ENCODE measurements around the gene THOC2. TPM values are rescaled to one million over a fixed set of nuclear protein-coding genes. Genes with fewer than 3 reads are reported as not detected.
"Not testable (repeated sequence)": the region's sequence is repeated elsewhere in the genome, so short reads cannot be mapped to it uniquely, and the experiment has no call there.

THOC2 gene
- total RNA-seq, 2 donors from 2014 or later, result 88.8 to 93.2 TPM

- no peaks in the 10 kb centered on the region for H3K27me3 Mint-ChIP-seq (ENCODE audit: insufficient read depth)
- H3K36me3 Mint-ChIP-seq (ENCODE audit: low read depth), result peaks cover 8% of the 10 kb centered on the region
- no peak for DNase-seq
Measured at GRCh38 chrX:123731258-123731986, 1.4 kb downstream of the THOC2 start.

GRCh38 chrX:123728554-123728953, 4.3 kb downstream of the THOC2 start:
- WGBS, 2 experiments (ENCODE audit: insufficient coverage in 1 of 2, insufficient read length in 1 of 2), result 100% methylated on average over 3 of the region's 3 CpGs; no CpG with 5 or more reads in 1 of the 2 experiments
- Mint-ChIP-seq H3K4me3 (no peak overlapping the region), H3K4me1 (no peaks in the 10 kb centered on the region), H3K9me3 (peaks cover 29% of the 10 kb centered on the region), H3K27me3 (ENCODE audit: insufficient read depth) (no peaks in the 10 kb centered on the region), H3K36me3 (ENCODE audit: low read depth) (peaks cover 11% of the 10 kb centered on the region), H3K27ac (no peak overlapping the region)
- Histone ChIP-seq H3K27me3 (ENCODE audit: control insufficient read depth, insufficient read depth, low read length, poor library complexity, severe bottlenecking) (no peaks in the 10 kb centered on the region), H3K4me1 (ENCODE audit: control insufficient read depth, insufficient read depth, low read length) (no peaks in the 10 kb centered on the region), H3K36me3 (ENCODE audit: control insufficient read depth, insufficient read depth, low read length) (no peaks in the 10 kb centered on the region), H3K4me3 (ENCODE audit: low read length) (peak overlapping the region; percentile 8), H3K27ac (ENCODE audit: low read depth, low read length) (no peak overlapping the region), H3K9me3 (ENCODE audit: control insufficient read depth, low read length) (no peaks in the 10 kb centered on the region), H3K9ac (ENCODE audit: extremely low read depth, low read length, poor library complexity, severe bottlenecking) (no peak overlapping the region)
- DNase-seq, result no peak
- no peak for TF ChIP-seq CTCF (conservative IDR thresholded peaks at IDR 0.05)

More at GRCh38 chrX:123731258-123731986, 1.4 kb downstream of the THOC2 start:
- H3K4me3 ChIP-seq (ENCODE audit: low read length), result peak overlapping the region; percentile 93
- H3K4me1 ChIP-seq (ENCODE audit: control insufficient read depth, insufficient read depth, low read length), result no peaks in the 10 kb centered on the region
- TF ChIP-seq CTCF (conservative IDR thresholded peaks at IDR 0.05), result no peak
- Mint-ChIP-seq H3K9me3 (peaks cover 46% of the 10 kb centered on the region), H3K27ac (peak overlapping the region; percentile 83), H3K4me3 (peak overlapping the region; percentile 95), H3K4me1 (no peaks in the 10 kb centered on the region)
- H3K27ac ChIP-seq (ENCODE audit: low read depth, low read length), result no peak overlapping the region
- H3K36me3 ChIP-seq (ENCODE audit: control insufficient read depth, insufficient read depth, low read length), result no peaks in the 10 kb centered on the region
- no peaks in the 10 kb centered on the region for H3K27me3 ChIP-seq (ENCODE audit: control insufficient read depth, insufficient read depth, low read length, poor library complexity, severe bottlenecking)
- H3K9ac ChIP-seq (ENCODE audit: extremely low read depth, low read length, poor library complexity, severe bottlenecking), result peak overlapping the region; percentile 82
- WGBS, 2 experiments (ENCODE audit: insufficient coverage in 1 of 2, insufficient read length in 1 of 2), result 9% methylated on average over 16 of the region's 16 CpGs; no CpG with 5 or more reads in 1 of the 2 experiments
- H3K9me3 ChIP-seq (ENCODE audit: control insufficient read depth, low read length), result no peaks in the 10 kb centered on the region

- no peak overlapping the region for H3K27ac Mint-ChIP-seq
- TF ChIP-seq CTCF (conservative IDR thresholded peaks at IDR 0.05), result no peak
Measured at GRCh38 chrX:123728016-123728415, 4.8 kb downstream of the THOC2 start.

GRCh38 chrX:123722193-123722592, 10.7 kb downstream of the THOC2 start:
- peaks cover 41% of the 10 kb centered on the region for H3K9me3 Mint-ChIP-seq
- H3K4me3 ChIP-seq (ENCODE audit: low read length); H3K36me3 ChIP-seq (ENCODE audit: control insufficient read depth, insufficient read depth, low read length); H3K27me3 ChIP-seq (ENCODE audit: control insufficient read depth, insufficient read depth, low read length, poor library complexity, severe bottlenecking); H3K4me1 Mint-ChIP-seq; H3K4me3 Mint-ChIP-seq; DNase-seq; H3K27ac ChIP-seq (ENCODE audit: low read depth, low read length); H3K4me1 ChIP-seq (ENCODE audit: control insufficient read depth, insufficient read depth, low read length); H3K9me3 ChIP-seq (ENCODE audit: control insufficient read depth, low read length); H3K27ac Mint-ChIP-seq; H3K27me3 Mint-ChIP-seq (ENCODE audit: insufficient read depth); H3K9ac ChIP-seq (ENCODE audit: extremely low read depth, low read length, poor library complexity, severe bottlenecking): not testable (repeated sequence)
- H3K36me3 Mint-ChIP-seq (ENCODE audit: low read depth), result peaks cover 14% of the 10 kb centered on the region
- no CpG with 5 or more reads among the region's 1 CpG for WGBS, 2 experiments (ENCODE audit: insufficient coverage in 1 of 2, insufficient read length in 1 of 2)

More at GRCh38 chrX:123728016-123728415, 4.8 kb downstream of the THOC2 start:
- Mint-ChIP-seq H3K9me3 (peaks cover 26% of the 10 kb centered on the region), H3K4me3 (no peak overlapping the region), H3K36me3 (ENCODE audit: low read depth) (peaks cover 8% of the 10 kb centered on the region), H3K27me3 (ENCODE audit: insufficient read depth) (no peaks in the 10 kb centered on the region), H3K4me1 (no peaks in the 10 kb centered on the region)
- H3K27me3 ChIP-seq (ENCODE audit: control insufficient read depth, insufficient read depth, low read length, poor library complexity, severe bottlenecking), result no peaks in the 10 kb centered on the region
- DNase-seq, result no peak
- WGBS, 2 experiments (ENCODE audit: insufficient coverage in 1 of 2, insufficient read length in 1 of 2), result 75% methylated on average over 2 of the region's 3 CpGs; no CpG with 5 or more reads in 1 of the 2 experiments
- H3K9ac ChIP-seq (ENCODE audit: extremely low read depth, low read length, poor library complexity, severe bottlenecking), result no peak overlapping the region
- H3K4me1 ChIP-seq (ENCODE audit: control insufficient read depth, insufficient read depth, low read length), result no peaks in the 10 kb centered on the region
- H3K9me3 ChIP-seq (ENCODE audit: control insufficient read depth, low read length), result no peaks in the 10 kb centered on the region
- H3K36me3 ChIP-seq (ENCODE audit: control insufficient read depth, insufficient read depth, low read length), result no peaks in the 10 kb centered on the region
- no peak overlapping the region for H3K27ac ChIP-seq (ENCODE audit: low read depth, low read length)
- H3K4me3 ChIP-seq (ENCODE audit: low read length), result no peak overlapping the region
